ENCODE data around the gene SH3D21.

- no peak for TF ChIP-seq POLR2A (IDR thresholded peaks at IDR 0.05)
- TF ChIP-seq, protein P1, sequence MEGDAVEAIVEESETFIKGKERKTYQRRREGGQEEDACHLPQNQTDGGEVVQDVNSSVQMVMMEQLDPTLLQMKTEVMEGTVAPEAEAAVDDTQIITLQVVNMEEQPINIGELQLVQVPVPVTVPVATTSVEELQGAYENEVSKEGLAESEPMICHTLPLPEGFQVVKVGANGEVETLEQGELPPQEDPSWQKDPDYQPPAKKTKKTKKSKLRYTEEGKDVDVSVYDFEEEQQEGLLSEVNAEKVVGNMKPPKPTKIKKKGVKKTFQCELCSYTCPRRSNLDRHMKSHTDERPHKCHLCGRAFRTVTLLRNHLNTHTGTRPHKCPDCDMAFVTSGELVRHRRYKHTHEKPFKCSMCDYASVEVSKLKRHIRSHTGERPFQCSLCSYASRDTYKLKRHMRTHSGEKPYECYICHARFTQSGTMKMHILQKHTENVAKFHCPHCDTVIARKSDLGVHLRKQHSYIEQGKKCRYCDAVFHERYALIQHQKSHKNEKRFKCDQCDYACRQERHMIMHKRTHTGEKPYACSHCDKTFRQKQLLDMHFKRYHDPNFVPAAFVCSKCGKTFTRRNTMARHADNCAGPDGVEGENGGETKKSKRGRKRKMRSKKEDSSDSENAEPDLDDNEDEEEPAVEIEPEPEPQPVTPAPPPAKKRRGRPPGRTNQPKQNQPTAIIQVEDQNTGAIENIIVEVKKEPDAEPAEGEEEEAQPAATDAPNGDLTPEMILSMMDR (IDR thresholded peaks at IDR 0.05), result no peak
Measured at GRCh38 chr1:36301220-36301619, 4.9 kb upstream of the SH3D21 start.
